Adrenal gland (tissue), 12 donors: Measurements from ENCODE around the gene EML1. TPM values are rescaled to one million over a fixed set of nuclear protein-coding genes. Genes with fewer than 3 reads are reported as not detected.

Experiments
- DNase-seq, 7 donors: peaks; one replicate each; pipeline ENCODE4 v3.0.0-alpha.2; 2019 to 2020
- H3K27ac ChIP-seq, 5 donors: fragments of 200-600 bp; sonication (generic) in 4 of 5; 1 replicate in 3 of 5; 2 replicates in 2 of 5; pipeline versions ENCODE4 v1.5.1 to v1.8.0; 2016 to 2020; ENCODE audit warnings: mild to moderate bottlenecking in 1 of 5
- H3K27me3 ChIP-seq: fragments of 200-600 bp; 2 replicates; pipeline ENCODE4 v1.8.0; 2021
- H3K36me3 ChIP-seq, 2 donors: fragments of 200-600 bp; replicated peaks in 1 of 2; 1 replicate in 1 of 2; 2 replicates in 1 of 2; pipeline versions ENCODE4 v1.5.1 to v1.8.0; 2018 to 2022
- H3K4me1 ChIP-seq, 2 donors: fragments of 200-600 bp; replicated peaks in 1 of 2; 1 replicate in 1 of 2; 2 replicates in 1 of 2; pipeline versions ENCODE4 v1.5.1 to v1.8.0; 2018 to 2021
- H3K4me3 ChIP-seq, 4 donors: fragments of 200-600 bp; sonication (generic) in 3 of 4; one replicate each; pipeline ENCODE4 v1.5.1; 2016 to 2018
- H3K9me3 ChIP-seq, 3 donors: fragments of 200-600 bp; sonication (generic) in 1 of 3; replicated peaks in 1 of 3; 1 replicate in 2 of 3; 2 replicates in 1 of 3; pipeline versions ENCODE4 v1.5.1 to v1.8.0; 2016 to 2021
- POLR2A ChIP-seq, 2 donors: fragments of 450-650 bp; IDR thresholded peaks; one replicate each; pipeline ENCODE4 v1.6.1; 2017; ENCODE audit warnings: antibody characterized with exemption in 2 of 2, mild to moderate bottlenecking in 2 of 2, moderate library complexity in 1 of 2
- WGBS, 4 donors: extraction: QIAGEN DNeasy Blood & Tissue Kit in 2 of 4; methylation state at CpG; one replicate each; pipeline versions ENCODE4 v1.1.5 to v1.1.7; 2013 to 2017; 5-methylcytosine and 5-hydroxymethylcytosine counted together
- intact Hi-C, 2 donors: fragments of 100-400 bp; cut with DNase I; formaldehyde crosslinking; loops; one replicate each; pipeline versions ENCODE4 v1.14.1 to v1.15.0; 2022 to 2023
- polyA plus RNA-seq, 3 donors: library from polyadenylated mRNA; stranded (reverse); fragments of 200-250 nt in 2 of 3; fragments of 350-450 nt in 1 of 3; fragmentation: Illumina TruSeq in 1 of 3; extraction: RNeasy Lipid Tissue Mini Kit (QIAGEN cat#74804) in 1 of 3; gene quantifications; one replicate each; pipeline ENCODE4 v1.2.3, GENCODE V29; 2013 to 2014
- total RNA-seq, 9 donors: library from RNA; depleted of rRNA in 4 of 9; stranded (reverse); fragments of >200 nt in 4 of 9; fragments of 120-200 nt in 1 of 9; fragmentation: NEBNext Ultra II Directional in 1 of 9; extraction: Animal tissue kit (Norgen Biotek cat#: 25700) in 1 of 9; gene quantifications; one replicate each; pipeline versions ENCODE4 v1.1.0 to v1.2.4, GENCODE V29; 2013 to 2023
- TF ChIP-seq, protein P1 (sequence below), 6 experiments: fragments of 450-650 bp in 4 of 6; fragments of 200-600 bp in 2 of 6; sonication (generic) in 1 of 6; IDR thresholded peaks; 1 replicate in 5 of 6; 2 replicates in 1 of 6; pipeline versions ENCODE4 v1.5.1 to v1.8.0; 2016 to 2021; ENCODE audit warnings: antibody characterized with exemption in 6 of 6, mild to moderate bottlenecking in 2 of 6, moderate library complexity in 1 of 6
- donor health status: healthy with polysubstance abuse.
- donor health status: Bipolar disorder and iron deficiency.
- donor health status: DM: yes; HTN: yes; CAD: no.
- donor health status: DM: no; HTN: no; CAD: no.
- donor health status: DM: no; HTN: no; CAD: no.
- donor health status: DM: yes; HTN: yes; CAD: no.

EML1 gene
- total and polyA plus RNA-seq, 12 donors: 5.5 to 59.5 (median 16.2) TPM

DNA sequence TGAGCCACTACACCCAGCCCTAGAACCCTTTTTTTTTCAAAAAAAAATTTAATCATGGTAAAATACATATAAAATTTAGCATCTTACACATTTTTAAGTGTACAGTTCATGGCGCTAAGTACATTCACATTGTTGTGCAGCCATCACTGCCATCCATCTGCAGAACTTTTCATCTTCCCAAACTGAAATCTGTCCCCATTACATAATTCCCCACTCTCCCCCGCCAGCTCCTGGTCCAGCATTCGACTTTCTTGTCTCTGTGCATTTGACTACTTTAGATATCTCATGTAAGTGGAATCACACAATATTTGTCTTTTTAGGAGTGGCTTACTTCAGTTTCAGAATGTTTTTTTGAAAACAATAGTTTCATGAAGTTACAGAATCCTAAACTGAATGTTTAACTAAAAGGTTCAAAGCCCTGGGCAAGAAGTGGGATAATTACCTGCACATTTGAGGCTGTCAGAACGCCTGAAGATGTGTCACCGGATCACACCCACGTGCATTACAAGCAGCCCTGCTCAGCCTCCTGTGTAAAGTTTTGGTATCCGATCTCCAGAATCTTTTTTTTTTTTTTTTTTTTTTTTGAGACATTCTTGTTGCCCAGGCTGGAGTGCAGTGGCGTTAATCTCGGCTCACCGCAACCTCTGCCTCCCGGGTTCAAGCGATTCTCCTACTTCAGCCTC, 12.7 kb downstream of the EML1 start:
- TF ChIP-seq, protein P1, sequence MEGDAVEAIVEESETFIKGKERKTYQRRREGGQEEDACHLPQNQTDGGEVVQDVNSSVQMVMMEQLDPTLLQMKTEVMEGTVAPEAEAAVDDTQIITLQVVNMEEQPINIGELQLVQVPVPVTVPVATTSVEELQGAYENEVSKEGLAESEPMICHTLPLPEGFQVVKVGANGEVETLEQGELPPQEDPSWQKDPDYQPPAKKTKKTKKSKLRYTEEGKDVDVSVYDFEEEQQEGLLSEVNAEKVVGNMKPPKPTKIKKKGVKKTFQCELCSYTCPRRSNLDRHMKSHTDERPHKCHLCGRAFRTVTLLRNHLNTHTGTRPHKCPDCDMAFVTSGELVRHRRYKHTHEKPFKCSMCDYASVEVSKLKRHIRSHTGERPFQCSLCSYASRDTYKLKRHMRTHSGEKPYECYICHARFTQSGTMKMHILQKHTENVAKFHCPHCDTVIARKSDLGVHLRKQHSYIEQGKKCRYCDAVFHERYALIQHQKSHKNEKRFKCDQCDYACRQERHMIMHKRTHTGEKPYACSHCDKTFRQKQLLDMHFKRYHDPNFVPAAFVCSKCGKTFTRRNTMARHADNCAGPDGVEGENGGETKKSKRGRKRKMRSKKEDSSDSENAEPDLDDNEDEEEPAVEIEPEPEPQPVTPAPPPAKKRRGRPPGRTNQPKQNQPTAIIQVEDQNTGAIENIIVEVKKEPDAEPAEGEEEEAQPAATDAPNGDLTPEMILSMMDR (IDR thresholded peaks at IDR 0.05): no peak
- TF ChIP-seq POLR2A (IDR thresholded peaks at IDR 0.05): no peak
- no peak for DNase-seq
- intact Hi-C loops: no loop called here
- no peak overlapping the region for H3K4me3 ChIP-seq
- no peaks in the 10 kb centered on the region for H3K27me3 ChIP-seq
- H3K4me1 ChIP-seq: peaks cover 0 to 16% of the 10 kb centered on the region in 2 donors
- 86 to 93% (median 91%) methylated on average over 12 of the region's 12 CpGs for WGBS, 4 donors
- no peak overlapping the region for H3K27ac ChIP-seq
- H3K36me3 ChIP-seq: no peaks in the 10 kb centered on the region
- no peaks in the 10 kb centered on the region for H3K9me3 ChIP-seq

DNA sequence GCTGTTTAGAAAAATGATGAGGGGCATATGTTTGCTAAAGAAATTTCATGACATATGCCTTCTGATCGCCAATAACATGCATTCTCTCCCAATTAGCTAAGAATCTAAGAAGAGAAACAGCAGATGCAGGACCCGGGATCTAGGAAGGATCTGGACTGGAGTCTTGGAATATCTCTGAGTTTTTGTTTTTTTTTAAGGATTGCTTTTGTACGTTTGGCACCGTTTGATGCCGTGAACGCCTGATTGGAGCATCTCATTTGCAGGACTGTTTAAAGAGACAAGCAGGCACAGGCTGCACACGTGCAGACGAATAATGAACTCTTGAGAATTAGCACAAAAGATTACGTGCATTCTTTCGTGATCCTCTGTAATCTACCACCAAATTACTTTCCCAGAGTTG, 13.6 kb downstream of the EML1 start:
- no peak for TF ChIP-seq POLR2A (IDR thresholded peaks at IDR 0.05)
- TF ChIP-seq, protein P1 (IDR thresholded peaks at IDR 0.05): no peak
- Histone ChIP-seq H3K9me3 (no peaks in the 10 kb centered on the region), H3K4me1 (peaks cover 0 to 16% of the 10 kb centered on the region in 2 donors), H3K27me3 (no peaks in the 10 kb centered on the region), H3K4me3 (no peak overlapping the region), H3K27ac (no peak overlapping the region), H3K36me3 (no peaks in the 10 kb centered on the region)
- WGBS, 4 donors: 80 to 89% (median 87%) methylated on average over 10 of the region's 10 CpGs
- intact Hi-C loops: no loop called here
- DNase-seq: no peak

DNA sequence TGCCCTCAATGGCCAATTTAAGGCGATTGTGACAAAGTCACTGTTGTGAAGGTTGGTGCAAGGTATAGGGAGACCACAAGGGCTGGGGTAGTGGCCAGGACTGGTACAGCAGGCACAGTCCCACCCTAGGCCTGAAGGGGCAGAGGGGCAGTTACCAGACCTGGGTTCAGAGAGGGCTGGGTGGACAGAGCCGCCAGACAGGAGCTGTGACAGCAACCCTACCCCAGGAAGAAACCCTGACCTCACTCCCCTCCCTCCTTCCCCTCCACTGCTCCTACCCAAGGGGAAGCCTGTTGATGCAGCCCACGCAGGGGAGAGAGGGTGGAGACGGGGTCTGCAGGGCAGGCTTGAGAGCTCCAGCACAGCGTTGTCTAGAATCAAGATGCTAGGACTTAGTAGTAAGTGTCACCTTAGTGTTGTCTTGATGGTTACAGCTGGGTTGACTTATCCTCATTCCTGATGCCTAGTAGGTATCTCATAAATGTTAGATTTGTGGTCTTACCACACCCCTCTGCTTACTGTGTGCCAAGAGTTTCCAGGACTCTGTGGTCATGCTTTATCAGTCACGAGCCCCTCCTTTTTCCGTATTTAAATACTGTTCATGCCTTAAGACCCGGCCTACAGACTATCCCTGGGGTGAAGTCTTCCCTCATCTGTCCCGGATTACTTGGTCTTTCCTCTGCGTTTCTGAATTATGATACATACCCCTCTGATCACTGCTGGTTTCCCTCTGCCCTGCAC, 14.4 kb downstream of the EML1 start:
- intact Hi-C loops: no loop called here
- H3K9me3 ChIP-seq: no peaks in the 10 kb centered on the region
- no peaks in the 10 kb centered on the region for H3K27me3 ChIP-seq
- TF ChIP-seq, protein P1 (IDR thresholded peaks at IDR 0.05): no peak
- DNase-seq: no peak
- H3K36me3 ChIP-seq: no peaks in the 10 kb centered on the region
- 72 to 92% (median 81%) methylated on average over 10 of the region's 10 CpGs for WGBS, 4 donors
- H3K4me3 ChIP-seq: no peak overlapping the region
- H3K4me1 ChIP-seq: peaks cover 0 to 16% of the 10 kb centered on the region in 2 donors
- H3K27ac ChIP-seq: no peak overlapping the region

GRCh38 chr14:99808154-99808505, 14.9 kb downstream of the EML1 start:
- 77 to 96% (median 83%) methylated on average over 5 of the region's 5 CpGs for WGBS, 4 donors
- Histone ChIP-seq H3K4me1 (peaks cover 0 to 16% of the 10 kb centered on the region in 2 donors), H3K9me3 (no peaks in the 10 kb centered on the region), H3K4me3 (no peak overlapping the region), H3K27me3 (no peaks in the 10 kb centered on the region), H3K27ac (no peak overlapping the region), H3K36me3 (no peaks in the 10 kb centered on the region)
- intact Hi-C loops: no loop called here
- no peak for TF ChIP-seq POLR2A (IDR thresholded peaks at IDR 0.05)
- TF ChIP-seq, protein P1 (IDR thresholded peaks at IDR 0.05): no peak
- no peak for DNase-seq
